Ovary (tissue), 3 donors: Measurements from ENCODE around the gene NAV1.

Experiments used
- CTCF ChIP-seq, 3 donors: fragments of 450-650 bp in 2 of 3; fragments of 200-600 bp in 1 of 3; IDR thresholded peaks; one replicate each; pipeline versions ENCODE4 v1.5.1 to v1.8.0; 2016 to 2022; ENCODE audit warnings: antibody characterized with exemption in 3 of 3, mild to moderate bottlenecking in 1 of 3
- EP300 ChIP-seq: sonication (generic); formaldehyde crosslinking; IDR thresholded peaks from one replicate; pipeline ENCODE4 v1.6.1; 2017; ENCODE audit warnings: antibody characterized with exemption
- POLR2A ChIP-seq: fragments of 450-650 bp; IDR thresholded peaks from one replicate; pipeline ENCODE4 v1.6.1; 2017; ENCODE audit warnings: antibody characterized with exemption, mild to moderate bottlenecking, moderate library complexity
- donor health status: DM: no; HTN: no; CAD: no.

GRCh38 chr1:201573923-201574322 is 35.0 kb downstream of the NAV1 start:
- TF ChIP-seq POLR2A (no peak), EP300 (no peak), CTCF (IDR thresholded peaks at IDR 0.05) (no peak)
